Right ventricle myocardium inferior (tissue), 1 donor: ENCODE results near the gene DGLUCY. TPM values are rescaled to one million over a fixed set of nuclear protein-coding genes. Genes with fewer than 3 reads are reported as not detected.
"Not testable (repeated sequence)": the region's sequence is repeated elsewhere in the genome, so short reads cannot be mapped to it uniquely, and the experiment has no call there.

ENCODE experiments used
- ATAC-seq: fragments of 200-7000 bp; cut with Tn5 transposase; one replicate; pipeline ENCODE4 v1.9.1; 2020; ENCODE audit warnings: mild to moderate bottlenecking, moderate library complexity
- DNase-seq: peaks from one replicate; pipeline ENCODE4 v3.0.0; 2021; ENCODE audit errors: missing footprints
- intact Hi-C: fragments of 100-400 bp; cut with DNase I; formaldehyde crosslinking; loops from one replicate; pipeline ENCODE4 v1.11.0; 2022
- total RNA-seq: library from RNA; stranded (reverse); fragmentation: NEBNext Ultra II Directional; extraction: Animal tissue kit (Norgen Biotek cat#: 25700); gene quantifications from one replicate; pipeline ENCODE4 v1.2.1, GENCODE V29; 2021
- donor health status: DM: no; HTN: yes; CAD: no; lungs with severe emphysema.

The DGLUCY gene
- total RNA-seq, 1 donor from 2014 or later: 202 TPM

- DNase-seq, intact Hi-C loops, ATAC-seq: not testable (repeated sequence)
Measured at GRCh38 chr14:91156142-91156666, 42.3 kb downstream of the DGLUCY start.

- intact Hi-C loops, DNase-seq, ATAC-seq: not testable (repeated sequence)
Measured at GRCh38 chr14:91156877-91157276, 43.0 kb downstream of the DGLUCY start.

GRCh38 chr14:91158091-91158790 is 44.4 kb downstream of the DGLUCY start:
- DNase-seq (peak; percentile 68), ATAC-seq (peak; percentile 91)
- intact Hi-C loops: no loop called here

- DNase-seq: peak; percentile 66
- ATAC-seq: no peak
- intact Hi-C loops: no loop called here
Measured at GRCh38 chr14:91159182-91159581, 45.3 kb downstream of the DGLUCY start.

GRCh38 chr14:91159906-91160305 is 46.0 kb downstream of the DGLUCY start:
- no peak for DNase-seq
- intact Hi-C loops: no loop called here
- ATAC-seq: no peak

- ATAC-seq (peak; percentile 60), DNase-seq (no peak)
- intact Hi-C loops: no loop called here
Measured at GRCh38 chr14:91163316-91163715, 49.4 kb downstream of the DGLUCY start.

- intact Hi-C loops: no loop called here
- ATAC-seq: peak; percentile 78
- DNase-seq: no peak
Measured at GRCh38 chr14:91164676-91165075, 50.8 kb downstream of the DGLUCY start.

GRCh38 chr14:91167380-91167770 is 53.5 kb downstream of the DGLUCY start:
- intact Hi-C loops: no loop called here
- DNase-seq (no peak), ATAC-seq (no peak)

- no peak for DNase-seq
- intact Hi-C loops: loop anchor here (5.0 kb wide), 1 partner anchor 33 kb away; no protein-coding TSS in a partner anchor
- ATAC-seq: no peak
Measured at GRCh38 chr14:91169951-91170350, 56.1 kb downstream of the DGLUCY start.

GRCh38 chr14:91170504-91171121 is 56.7 kb downstream of the DGLUCY start:
- DNase-seq (no peak), ATAC-seq (peak; percentile 47)
- intact Hi-C loops: loop anchor here (5.0 kb wide), 1 partner anchor 33 kb away; no protein-coding TSS in a partner anchor

GRCh38 chr14:91171291-91171690 is 57.4 kb downstream of the DGLUCY start:
- intact Hi-C loops: loop anchor here (5.0 kb wide), 1 partner anchor 34 kb away; no protein-coding TSS in a partner anchor
- DNase-seq (peak; percentile 82), ATAC-seq (peak; percentile 84)

- DNase-seq (peak; percentile 86), ATAC-seq (peak; percentile 38)
- intact Hi-C loops: loop anchor here (2.0 to 5.0 kb wide), 2 partner anchors 36 to 270 kb away; no protein-coding TSS in a partner anchor
Measured at GRCh38 chr14:91173221-91173670, 59.4 kb downstream of the DGLUCY start.

GRCh38 chr14:91173904-91174303 is 60.0 kb downstream of the DGLUCY start:
- ATAC-seq (no peak), DNase-seq (no peak)
- intact Hi-C loops: loop anchor here (2.0 to 5.0 kb wide), 3 partner anchors 37 to 271 kb away; partner anchors contain the start of gene RPS6KA5

GRCh38 chr14:91175291-91176201 is 61.7 kb downstream of the DGLUCY start:
- DNase-seq (no peak), ATAC-seq (no peak)
- intact Hi-C loops: loop anchor here (2.0 kb wide), 2 partner anchors 111 to 115 kb away; partner anchors contain the start of gene RPS6KA5

- intact Hi-C loops: loop anchor here (2.0 kb wide), 1 partner anchor 109 kb away; no protein-coding TSS in a partner anchor
- ATAC-seq (peak; percentile 43), DNase-seq (peak; percentile 83)
Measured at GRCh38 chr14:91177073-91178034, 63.5 kb downstream of the DGLUCY start.

GRCh38 chr14:91180611-91181010 is 66.7 kb downstream of the DGLUCY start:
- ATAC-seq (no peak), DNase-seq (no peak)
- intact Hi-C loops: no loop called here

GRCh38 chr14:91182753-91183152 is 68.9 kb downstream of the DGLUCY start:
- DNase-seq, intact Hi-C loops, ATAC-seq: not testable (repeated sequence)
